Lung (tissue), 12 donors: ENCODE results near the gene GNA14. TPM values are rescaled to one million over a fixed set of nuclear protein-coding genes. Genes with fewer than 3 reads are reported as not detected.

ENCODE experiments used
- ATAC-seq: fragments of 200-7000 bp; cut with Tn5 transposase; one replicate; pipeline ENCODE4 v1.9.1; 2020; ENCODE audit warnings: moderate number of reproducible peaks; ENCODE audit not compliant: insufficient read depth, low FRiP score
- DNase-seq, 3 donors: peaks; one replicate each; pipeline ENCODE4 v3.0.0-alpha.2; 2013 to 2017
- H3K27ac ChIP-seq, 2 donors: one replicate each; pipeline ENCODE4 v1.5.1; 2013; ENCODE audit warnings: mild to moderate bottlenecking in 2 of 2, moderate library complexity in 2 of 2, control low read depth in 1 of 2, inconsistent platforms in 1 of 2, low read depth in 1 of 2, low read length in 1 of 2
- H3K27me3 ChIP-seq, 3 donors: one replicate each; pipeline ENCODE4 v1.5.1; 2013; ENCODE audit warnings: low read length in 2 of 3; ENCODE audit not compliant: control insufficient read depth in 3 of 3, insufficient read depth in 3 of 3
- H3K36me3 ChIP-seq, 4 donors: one replicate each; pipeline ENCODE4 v1.5.1; 2013; ENCODE audit warnings: low read length in 4 of 4, mild to moderate bottlenecking in 1 of 4, moderate library complexity in 1 of 4; ENCODE audit not compliant: control insufficient read depth in 4 of 4, insufficient read depth in 4 of 4
- H3K4me1 ChIP-seq, 5 donors: one replicate each; pipeline ENCODE4 v1.5.1; 2013; ENCODE audit warnings: low read length in 5 of 5, mild to moderate bottlenecking in 2 of 5, moderate library complexity in 1 of 5; ENCODE audit not compliant: control insufficient read depth in 5 of 5, insufficient read depth in 5 of 5
- H3K4me3 ChIP-seq: one replicate; pipeline ENCODE4 v1.5.1; 2013; ENCODE audit warnings: mild to moderate bottlenecking, control low read depth, moderate library complexity
- H3K9ac ChIP-seq, 2 donors: one replicate each; pipeline ENCODE4 v1.5.1; 2013; ENCODE audit warnings: low read length in 2 of 2, control low read depth in 1 of 2; ENCODE audit not compliant: insufficient read depth in 1 of 2
- H3K9me3 ChIP-seq, 4 donors: one replicate each; pipeline ENCODE4 v1.5.1; 2013; ENCODE audit warnings: low read length in 3 of 4, mild to moderate bottlenecking in 1 of 4, moderate library complexity in 1 of 4; ENCODE audit not compliant: control insufficient read depth in 4 of 4, insufficient read depth in 3 of 4
- CTCF ChIP-seq: IDR thresholded peaks from 2 replicates; pipeline ENCODE4 v1.5.1; 2012; ENCODE audit warnings: mild to moderate bottlenecking; ENCODE audit errors: control extremely low read depth, extremely low read depth
- WGBS, 2 donors: extraction: QIAGEN DNeasy Blood & Tissue Kit; methylation state at CpG; one replicate each; pipeline ENCODE4 v1.1.7; 2013; 5-methylcytosine and 5-hydroxymethylcytosine counted together
- polyA plus RNA-seq, 2 donors: library from polyadenylated mRNA; stranded (reverse); fragments of 200-250 nt; gene quantifications; one replicate each; pipeline ENCODE4 v1.2.1, GENCODE V29; 2013
- total RNA-seq, 2 donors: library from RNA; depleted of rRNA in 1 of 2; stranded (reverse); fragments of >200 nt in 1 of 2; gene quantifications; one replicate each; pipeline ENCODE4 v1.2.1, GENCODE V29; 2014 to 2021
- donor health status: control.
- donor health status: control.
- donor health status: Bipolar disorder and iron deficiency.
- donor health status: healthy.
- donor health status: DM: yes; HTN: yes; CAD: no.

The GNA14 gene
- total and polyA plus RNA-seq, 4 donors: 4.1 to 15.1 (median 11.3) TPM

DNA sequence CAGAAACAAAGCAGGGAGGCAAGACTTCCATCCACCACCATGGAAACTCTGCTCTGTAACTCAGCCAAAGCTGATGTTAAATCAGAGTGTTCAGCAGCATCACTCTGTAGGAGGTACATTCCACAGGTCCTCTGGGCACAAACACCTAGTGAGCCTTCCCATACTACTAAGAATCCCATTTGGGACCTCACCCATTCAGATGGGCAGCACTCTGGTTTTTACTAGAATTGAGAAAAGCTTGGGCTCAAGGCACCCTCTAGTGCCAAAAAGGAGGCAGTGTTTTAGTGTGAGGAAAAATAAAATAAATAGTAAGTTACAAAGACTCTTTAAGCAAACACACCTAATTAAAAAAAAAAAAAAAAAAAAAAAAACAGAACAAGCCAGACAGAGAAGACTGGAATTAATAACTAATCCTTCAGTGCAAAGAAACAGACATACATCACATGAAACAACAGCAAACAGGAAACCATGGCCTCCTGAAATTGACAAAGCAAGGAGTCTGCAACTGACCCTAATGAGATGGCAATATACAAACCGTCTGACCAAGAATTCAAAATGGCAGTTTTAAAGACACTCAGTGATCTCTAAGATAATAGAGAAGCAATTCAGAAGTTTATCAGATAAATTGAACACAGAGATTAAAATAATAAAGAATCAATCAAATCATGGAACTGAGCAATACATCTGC is 159.5 kb downstream of the GNA14 start:
- Histone ChIP-seq H3K9me3 (peaks cover 0 to 5% (median 4%) of the 10 kb centered on the region in 4 donors), H3K4me1 (no peaks in the 10 kb centered on the region), H3K27ac (no peak overlapping the region), H3K4me3 (no peak overlapping the region), H3K9ac (no peak overlapping the region), H3K27me3 (no peaks in the 10 kb centered on the region), H3K36me3 (no peaks in the 10 kb centered on the region)
- ATAC-seq (no peak), DNase-seq (peak in 1 of 3 donors; percentile 37)
- no peak for TF ChIP-seq CTCF
- 23 to 73% methylated on average over 1 of the region's 1 CpG for WGBS, 2 donors

DNA sequence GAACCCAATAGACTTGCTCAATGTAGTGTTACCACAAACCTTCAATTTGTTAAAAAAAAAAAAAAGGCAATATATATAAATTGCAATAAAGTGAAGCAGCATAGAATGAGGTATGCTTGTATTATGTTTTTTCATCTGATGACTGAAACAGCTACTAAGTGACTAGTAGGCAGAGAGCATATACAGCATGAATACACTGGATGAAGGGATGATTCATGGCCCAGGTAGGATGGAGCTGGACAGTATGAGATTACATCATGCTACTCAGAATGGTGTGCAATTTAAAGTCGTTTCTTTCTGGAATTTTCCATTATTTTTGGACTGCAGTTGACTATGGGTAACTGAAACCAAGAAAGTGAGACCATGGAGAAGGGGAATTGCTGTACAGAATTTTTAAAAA is 161.2 kb downstream of the GNA14 start:
- no peak for ATAC-seq
- TF ChIP-seq CTCF: no peak
- DNase-seq: no peak
- Histone ChIP-seq H3K4me1 (no peaks in the 10 kb centered on the region), H3K9me3 (peaks cover 0 to 5% (median 4%) of the 10 kb centered on the region in 4 donors), H3K27me3 (no peaks in the 10 kb centered on the region), H3K36me3 (no peaks in the 10 kb centered on the region), H3K9ac (no peak overlapping the region), H3K4me3 (no peak overlapping the region), H3K27ac (no peak overlapping the region)
- 63 to 76% methylated on average over 1 of the region's 1 CpG for WGBS, 2 donors

- no peak overlapping the region for H3K4me3 ChIP-seq
Observed at GRCh38 chr9:77486463-77486862, 161.7 kb downstream of the GNA14 start.

More at GRCh38 chr9:77486463-77486862, 161.7 kb downstream of the GNA14 start:
- no peak for ATAC-seq
- TF ChIP-seq CTCF: no peak
- peaks cover 0 to 5% (median under 1%) of the 10 kb centered on the region in 4 donors for H3K9me3 ChIP-seq
- DNase-seq: no peak
- no peaks in the 10 kb centered on the region for H3K36me3 ChIP-seq
- H3K4me1 ChIP-seq: no peaks in the 10 kb centered on the region
- no peak overlapping the region for H3K27ac ChIP-seq
- H3K9ac ChIP-seq: no peak overlapping the region
- H3K27me3 ChIP-seq: no peaks in the 10 kb centered on the region
